COR-L47 (cell line): Measurements from ENCODE around the gene KRT37.

Experiments
- DNase-seq: peaks from one replicate; lab custom pipeline; 2025; lab: John Stamatoyannopoulos, UW

The KRT37 gene

DNA sequence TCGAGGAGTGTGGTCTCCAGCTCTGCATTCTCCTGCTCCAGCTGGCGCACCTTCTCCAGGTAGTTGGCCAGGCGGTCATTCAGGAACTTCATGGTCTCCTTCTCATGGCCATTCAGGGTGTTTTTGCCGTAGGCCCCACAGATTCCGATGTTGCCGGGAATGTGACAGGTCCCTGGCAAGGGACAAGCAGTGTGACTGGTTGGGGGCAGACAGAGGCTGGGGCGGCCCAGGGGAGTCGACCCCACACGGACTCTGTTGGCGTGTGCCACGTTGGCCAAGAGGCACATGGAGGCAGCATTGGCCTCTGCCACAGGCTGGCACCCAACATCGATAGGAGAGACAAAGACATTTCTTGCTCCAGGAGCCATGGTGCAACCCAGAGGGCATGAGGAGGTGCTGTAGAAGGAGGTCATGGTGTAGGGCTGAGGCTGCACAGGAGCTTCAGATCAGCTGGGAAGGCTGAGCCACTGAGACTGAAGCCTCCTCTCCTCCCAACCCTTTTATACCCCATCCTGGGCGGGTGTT is at the start of gene KRT37:
Gene KRT37 (minus strand): TSS at position 475 of the 525 bp plus-strand sequence. CDS start 62 bp downstream, at position 413.
- DNase-seq = no peak

DNA sequence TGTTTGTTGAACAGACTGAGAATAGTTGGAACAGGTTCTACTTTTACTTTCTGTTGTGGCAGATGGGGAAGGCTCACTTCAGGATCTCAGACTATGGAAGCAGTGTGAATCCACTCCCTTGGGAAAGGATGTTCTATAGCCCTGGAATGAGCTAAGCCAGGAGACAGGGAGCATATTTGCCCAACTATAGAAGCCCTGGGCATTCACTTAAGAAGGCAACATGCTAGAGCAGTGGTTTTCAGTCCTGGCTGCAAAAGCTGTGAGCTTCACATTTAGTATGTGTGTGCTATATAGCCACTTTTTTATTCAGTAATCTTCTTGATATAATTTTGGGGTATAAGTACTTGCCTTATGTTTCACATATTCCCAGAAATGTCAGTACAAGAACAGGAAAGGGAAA is 44.0 kb upstream of the KRT37 start:
- no peak for DNase-seq

DNA sequence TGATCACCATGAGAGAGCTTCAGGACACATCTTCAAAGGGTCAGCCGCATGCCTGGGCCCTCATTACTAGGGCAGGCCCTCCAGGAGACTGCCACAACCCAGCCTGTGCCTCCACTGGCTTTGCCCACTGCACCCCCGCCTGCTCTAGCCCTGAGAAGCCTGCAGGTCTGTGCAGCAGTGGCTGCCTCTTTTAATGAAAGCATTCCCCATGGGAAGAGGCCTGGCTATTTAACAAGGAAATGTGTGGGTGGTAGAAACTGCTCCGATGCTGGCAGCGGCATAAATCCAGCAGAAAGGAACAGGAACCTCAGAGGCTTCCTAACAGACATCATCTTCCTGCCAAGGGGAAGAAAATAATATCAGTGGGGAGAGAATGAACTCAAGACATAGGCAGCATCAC is 43.2 kb upstream of the KRT37 start:
- DNase-seq = no peak

DNA sequence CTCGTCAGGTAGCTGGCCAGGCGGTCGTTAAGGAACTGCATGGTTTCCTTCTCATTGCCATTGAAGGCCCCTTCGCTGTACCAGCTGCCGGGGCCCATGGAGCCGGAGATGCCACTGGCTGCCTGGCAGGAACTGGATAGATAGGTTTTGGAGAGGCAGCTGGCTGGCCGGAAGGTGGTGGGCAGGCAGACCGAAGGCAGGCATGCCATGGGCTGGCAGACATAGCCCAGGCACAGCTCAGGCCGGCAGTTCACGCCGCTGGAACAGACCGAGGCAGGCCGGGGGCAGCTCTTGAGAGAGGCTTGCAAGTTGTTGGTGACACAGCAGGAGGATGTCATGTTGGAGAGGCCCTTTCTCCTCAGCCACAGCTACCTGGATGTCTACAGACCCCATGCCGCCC is 42.6 kb upstream of the KRT37 start, which contains the start of gene KRT32:
Gene KRT32 (minus strand): TSS at position 399 of the 400 bp plus-strand sequence. CDS start 61 bp downstream, at position 338.
- no peak for DNase-seq

DNA sequence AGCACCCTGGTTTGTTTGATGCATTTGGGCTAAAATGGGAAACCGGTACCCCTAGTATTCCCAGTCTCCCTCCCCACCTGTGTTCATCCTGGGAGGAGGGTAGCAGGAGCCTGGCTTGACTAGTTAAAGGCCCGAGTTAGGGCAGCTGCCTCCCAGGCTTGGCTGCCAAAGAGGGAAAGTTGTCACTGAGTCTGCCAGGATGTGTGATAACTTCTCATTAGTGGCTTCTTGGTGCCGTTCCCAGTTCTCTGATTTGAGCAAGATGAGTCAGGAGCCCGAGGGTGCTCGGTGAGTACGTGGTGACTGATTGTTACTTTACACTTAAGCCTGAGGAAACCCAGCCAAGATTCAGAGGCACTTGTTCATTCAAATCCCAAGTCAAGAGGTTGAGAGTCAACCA is 40.3 kb upstream of the KRT37 start:
- DNase-seq = peak; percentile 33

DNA sequence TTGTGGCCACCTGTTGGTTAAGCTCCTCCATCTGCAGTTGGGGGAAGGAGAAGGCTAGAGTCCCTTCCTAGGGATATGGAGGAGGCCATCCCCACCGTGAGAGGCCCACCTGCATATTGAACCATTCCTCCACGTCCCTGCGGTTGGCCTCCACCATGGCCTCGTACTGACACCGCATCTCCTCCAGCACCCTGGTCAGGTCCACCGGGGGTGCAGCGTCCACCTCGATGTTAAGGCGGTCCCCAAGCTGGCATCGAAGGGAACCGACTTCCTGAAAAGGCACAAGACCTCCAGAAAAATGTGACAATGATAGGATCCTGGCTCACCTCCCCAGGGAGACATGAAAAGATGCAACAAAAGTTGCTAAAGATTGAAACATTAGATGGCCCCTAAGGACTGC is 39.8 kb upstream of the KRT37 start:
- no peak for DNase-seq

DNA sequence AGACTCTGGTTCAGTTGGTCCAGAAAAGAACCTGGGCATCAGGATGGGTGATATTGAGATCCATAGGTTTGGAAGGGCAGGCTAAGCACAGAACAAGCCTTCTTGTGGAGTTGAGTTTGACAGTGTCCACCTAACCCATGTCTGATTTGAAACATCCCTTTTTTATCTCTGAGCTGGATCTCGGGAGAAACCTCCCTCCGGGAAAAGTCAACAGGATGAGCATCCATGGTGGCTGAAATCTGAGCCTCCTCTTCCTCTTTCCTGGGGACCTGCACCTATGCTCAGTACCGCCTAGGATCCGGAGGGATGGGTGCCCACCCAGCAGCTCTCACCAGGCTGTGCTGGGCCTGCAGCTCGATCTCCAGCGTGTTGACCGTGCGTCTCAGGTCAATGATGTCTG is 39.4 kb upstream of the KRT37 start:
- DNase-seq = no peak

DNA sequence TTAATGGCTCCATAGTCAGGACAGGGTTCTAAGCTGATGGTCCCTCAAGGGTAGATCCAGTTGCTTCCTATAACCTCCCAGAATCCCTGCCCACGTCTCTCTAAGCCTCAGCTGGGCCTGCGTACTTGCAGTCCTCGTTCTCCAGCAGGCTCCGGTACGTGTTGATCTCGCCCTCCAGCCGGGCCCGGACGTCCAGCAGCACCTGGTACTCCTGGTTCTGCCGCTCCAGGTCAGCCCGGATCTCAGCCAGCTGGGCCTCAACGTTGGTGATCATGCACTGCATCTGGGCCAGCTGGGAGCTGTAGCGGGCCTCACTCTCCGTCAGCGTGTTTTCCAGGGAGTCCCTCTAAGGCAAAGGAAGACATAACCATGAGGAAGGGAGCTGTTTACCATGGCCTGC is 38.3 kb upstream of the KRT37 start:
- no peak for DNase-seq

DNA sequence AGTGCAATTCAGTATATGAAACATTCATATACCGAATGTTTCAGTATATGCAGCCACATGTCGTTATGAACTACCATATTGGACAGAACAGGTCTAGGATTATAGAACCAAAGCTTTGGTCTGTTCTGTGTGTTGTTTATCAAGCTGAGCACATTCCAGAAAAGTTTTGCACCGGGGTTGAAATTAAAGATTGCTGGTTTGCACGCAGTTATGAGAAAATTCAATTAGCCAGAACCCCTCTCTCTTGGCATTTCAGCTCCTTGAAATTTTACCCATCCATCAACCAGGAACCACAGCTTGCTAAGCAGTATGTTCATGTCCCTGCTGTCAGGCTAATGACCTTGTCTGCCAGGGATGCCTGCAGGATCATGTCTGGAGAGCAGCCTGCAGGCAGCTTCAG is 33.3 kb upstream of the KRT37 start:
- no peak for DNase-seq

GRCh38 chr17:41456204-41456603 is 31.8 kb upstream of the KRT37 start:
- DNase-seq = no peak

DNA sequence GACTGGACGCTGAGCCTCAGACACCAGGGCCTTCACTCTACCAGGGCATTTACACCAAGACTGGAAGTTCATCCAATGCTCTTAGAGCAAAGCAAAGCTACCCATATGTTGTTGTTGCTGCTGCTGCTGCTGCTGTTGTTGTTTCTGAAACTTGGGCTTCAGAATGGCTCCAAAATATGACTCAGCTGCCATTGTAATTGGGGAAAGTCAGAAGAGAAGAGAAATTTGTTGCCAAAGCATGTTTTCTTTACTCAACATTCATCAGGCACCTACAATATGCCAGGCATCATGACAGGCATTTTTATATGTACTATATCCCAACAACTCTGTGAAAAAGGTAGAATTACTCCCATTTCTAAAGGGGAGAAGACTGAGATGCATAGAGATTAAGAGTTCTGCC is 30.9 kb upstream of the KRT37 start:
- DNase-seq = no peak

- no peak for DNase-seq
These were observed 28.7 kb upstream of the KRT37 start for GRCh38 chr17:41453066-41453465.

- no peak for DNase-seq
These were observed 27.9 kb upstream of the KRT37 start for GRCh38 chr17:41452281-41452680.

GRCh38 chr17:41451154-41451728 is 26.9 kb upstream of the KRT37 start:
- no peak for DNase-seq

- DNase-seq = no peak
These were observed 24.6 kb upstream of the KRT37 start for GRCh38 chr17:41449008-41449407.

DNA sequence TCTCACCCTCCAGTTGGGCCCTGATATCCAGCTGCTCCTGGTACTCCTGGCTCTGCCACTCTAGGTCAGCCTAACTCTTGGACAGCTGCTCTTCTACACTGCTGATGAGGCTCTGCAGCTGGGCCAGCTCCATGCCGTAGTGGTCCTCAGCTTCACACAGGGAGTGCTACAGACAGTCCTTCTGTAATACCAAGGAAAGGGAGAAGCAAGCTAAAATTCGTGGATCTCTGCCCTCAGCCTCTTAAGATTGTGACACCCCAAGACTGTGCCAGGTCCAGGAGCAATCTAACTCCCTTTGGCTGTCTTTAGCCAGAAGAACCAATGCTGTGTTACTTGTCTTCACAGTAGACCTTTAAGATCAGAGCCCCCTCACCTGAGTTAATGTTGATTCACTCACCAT is 24.1 kb upstream of the KRT37 start:
- DNase-seq = no peak

- no peak for DNase-seq
These were observed 22.4 kb upstream of the KRT37 start for GRCh38 chr17:41446806-41447205.

- no peak for DNase-seq
These were observed 20.3 kb upstream of the KRT37 start for GRCh38 chr17:41444640-41445039.

DNA sequence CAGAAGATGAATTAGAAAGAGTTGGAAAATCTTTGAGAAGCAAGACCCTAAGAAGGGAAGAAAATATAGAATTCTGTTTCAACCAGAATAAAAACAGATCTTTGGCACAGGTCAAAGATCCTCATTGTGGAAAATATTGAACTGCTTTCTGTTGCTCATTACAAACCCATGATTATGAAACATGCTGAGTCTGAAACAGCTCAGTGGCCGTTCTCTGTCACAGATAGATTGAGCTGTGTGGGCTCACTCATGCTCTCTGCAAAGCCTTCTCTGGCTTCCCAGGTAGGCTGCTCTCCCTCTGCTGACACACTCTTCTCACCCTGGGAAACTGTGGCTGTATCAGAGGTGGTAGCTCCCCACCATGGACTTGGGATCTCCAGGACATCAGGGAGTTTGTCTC is 19.8 kb upstream of the KRT37 start:
- no peak for DNase-seq

DNA sequence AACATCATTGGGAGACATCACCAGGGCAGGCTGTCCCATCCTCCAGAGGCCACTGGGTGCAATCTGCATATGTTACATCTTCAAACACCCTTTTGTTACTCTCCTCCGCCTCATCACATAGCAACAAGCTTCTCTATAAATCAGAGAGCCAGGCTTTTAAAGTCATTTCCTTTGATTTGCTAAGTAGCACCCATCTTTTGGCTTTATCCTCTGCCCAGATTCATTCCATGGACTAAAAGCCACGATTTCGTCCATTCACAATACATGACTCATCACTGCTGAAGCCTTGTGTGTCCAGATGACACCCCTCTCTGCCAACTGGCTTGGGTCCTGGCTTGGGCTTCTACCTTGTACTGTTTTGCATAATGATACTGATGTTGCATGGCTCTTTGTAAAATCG is 18.4 kb upstream of the KRT37 start:
- DNase-seq = no peak

GRCh38 chr17:41440531-41441033 is 16.2 kb upstream of the KRT37 start, which contains the start of gene KRT38:
KRT38 (minus strand) TSS chr17:41440983; CDS start chr17:41440921, 62 bp downstream.
- DNase-seq = no peak

DNA sequence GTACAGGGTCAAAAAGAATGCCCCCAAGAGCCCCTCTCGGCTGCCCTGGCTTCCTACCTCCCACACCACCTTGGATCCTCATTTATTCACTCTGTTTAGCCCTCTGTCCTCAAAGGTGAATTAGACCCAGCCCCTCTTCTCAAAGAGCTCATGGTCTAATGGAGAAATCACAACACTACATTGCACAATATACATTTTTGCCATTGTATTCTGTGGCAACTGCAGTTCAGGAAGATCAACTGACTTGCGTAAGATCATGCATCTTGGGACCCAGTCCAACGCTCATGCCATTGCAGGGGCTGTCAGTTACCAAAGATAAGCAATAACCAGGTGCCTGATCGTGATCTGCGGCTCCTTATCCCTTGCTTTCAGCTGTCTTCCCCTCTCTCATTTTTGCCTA is 15.0 kb upstream of the KRT37 start:
- no peak for DNase-seq

DNA sequence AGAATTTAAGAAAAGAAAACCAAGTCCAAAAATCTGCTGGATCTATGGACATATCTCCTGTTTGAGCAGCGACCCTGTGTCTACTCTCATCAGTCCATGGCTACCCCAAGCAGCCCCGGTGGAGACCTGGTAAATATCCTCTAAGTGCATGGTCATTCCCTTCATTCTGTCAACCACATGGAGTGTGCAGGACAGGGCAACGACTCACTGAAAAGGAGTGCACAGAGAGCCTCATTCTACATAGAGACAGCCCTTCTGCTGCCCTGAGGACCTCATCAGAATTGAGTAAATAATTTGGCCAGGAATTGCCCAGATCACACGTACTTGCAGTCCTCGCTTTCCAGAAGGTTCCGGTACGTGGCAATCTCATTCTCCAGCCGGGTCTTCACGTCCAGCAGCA is 13.4 kb upstream of the KRT37 start:
- DNase-seq = no peak

GRCh38 chr17:41437254-41437653 is 12.9 kb upstream of the KRT37 start:
- no peak for DNase-seq
